OCI-LY3 (cell line): ENCODE results near the gene DIO3.

Experiments used
- EZH2phosphoT487 ChIP-seq: fragments of 200-600 bp; shearing (Covaris generic); IDR thresholded peaks from 2 replicates; pipeline ENCODE4 v1.6.1; 2018; ENCODE audit warnings: antibody characterized with exemption, mixed run types, low read depth
- TF ChIP-seq, protein P1 (sequence below): fragments of 200-600, 300-600 bp; sonication (generic); IDR thresholded peaks from 2 replicates; pipeline ENCODE4 v1.5.1; 2014; ENCODE audit warnings: antibody characterized with exemption, low read length, low read depth

DNA sequence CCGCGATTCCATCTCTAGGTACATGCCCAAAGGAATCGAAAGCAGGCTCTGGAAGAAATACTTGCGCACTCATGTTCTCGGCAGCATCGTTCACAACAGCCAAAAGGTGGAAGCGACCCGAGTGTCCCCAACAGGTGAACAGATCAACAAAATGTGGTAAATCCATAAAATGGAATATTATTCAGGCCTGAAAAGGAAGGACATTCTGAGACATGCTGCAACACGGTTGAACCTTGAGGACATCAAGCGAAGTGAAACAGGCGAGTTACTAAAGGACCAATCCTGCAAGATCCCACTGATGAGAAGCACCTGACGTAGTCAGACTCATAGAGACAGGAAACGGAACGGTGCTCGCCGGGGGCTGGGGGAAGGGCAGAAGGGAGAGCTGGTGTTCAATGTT, 17.5 kb upstream of the DIO3 start:
- TF ChIP-seq, protein P1, sequence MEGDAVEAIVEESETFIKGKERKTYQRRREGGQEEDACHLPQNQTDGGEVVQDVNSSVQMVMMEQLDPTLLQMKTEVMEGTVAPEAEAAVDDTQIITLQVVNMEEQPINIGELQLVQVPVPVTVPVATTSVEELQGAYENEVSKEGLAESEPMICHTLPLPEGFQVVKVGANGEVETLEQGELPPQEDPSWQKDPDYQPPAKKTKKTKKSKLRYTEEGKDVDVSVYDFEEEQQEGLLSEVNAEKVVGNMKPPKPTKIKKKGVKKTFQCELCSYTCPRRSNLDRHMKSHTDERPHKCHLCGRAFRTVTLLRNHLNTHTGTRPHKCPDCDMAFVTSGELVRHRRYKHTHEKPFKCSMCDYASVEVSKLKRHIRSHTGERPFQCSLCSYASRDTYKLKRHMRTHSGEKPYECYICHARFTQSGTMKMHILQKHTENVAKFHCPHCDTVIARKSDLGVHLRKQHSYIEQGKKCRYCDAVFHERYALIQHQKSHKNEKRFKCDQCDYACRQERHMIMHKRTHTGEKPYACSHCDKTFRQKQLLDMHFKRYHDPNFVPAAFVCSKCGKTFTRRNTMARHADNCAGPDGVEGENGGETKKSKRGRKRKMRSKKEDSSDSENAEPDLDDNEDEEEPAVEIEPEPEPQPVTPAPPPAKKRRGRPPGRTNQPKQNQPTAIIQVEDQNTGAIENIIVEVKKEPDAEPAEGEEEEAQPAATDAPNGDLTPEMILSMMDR, result no peak
- TF ChIP-seq EZH2phosphoT487, result no peak
